ENCODE results near the gene RTN1.

DNA sequence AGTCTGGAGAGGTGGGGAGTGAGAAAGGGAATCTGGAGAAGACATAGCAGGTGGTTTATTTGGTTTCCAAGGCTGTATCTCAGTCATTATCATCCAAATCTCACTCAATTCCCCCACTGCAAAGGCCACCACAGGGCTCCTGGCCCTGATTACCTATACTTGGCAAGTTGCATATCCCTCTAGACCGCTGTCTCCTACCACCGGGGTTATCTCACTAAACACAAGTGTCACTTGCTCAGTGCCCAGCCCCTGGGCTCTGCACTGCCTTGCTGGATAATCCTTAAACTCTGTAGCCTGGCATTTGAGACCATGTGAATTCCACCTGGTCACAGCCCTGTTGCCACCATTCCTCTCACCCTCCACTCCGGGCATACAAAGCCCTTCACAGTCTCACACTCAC is 119.0 kb downstream of the RTN1 start:
- TF ChIP-seq GATA3 (IDR thresholded peaks at IDR 0.05; ENCODE audit: low read depth, low read length) (no peak), GATA2 (IDR thresholded peaks at IDR 0.05; ENCODE audit: low read depth, low read length) (no peak)
